Fibroblast of lung (primary cell): ENCODE results near the gene FBXO33.

Experiments
- CTCF ChIP-seq, 2 donors: IDR thresholded peaks in 1 of 2; conservative IDR thresholded peaks in 1 of 2; 1 replicate in 1 of 2; 2 replicates in 1 of 2; pipeline ENCODE4 v1.5.1; 2011 to 2012; ENCODE audit warnings: low read length in 2 of 2, control low read depth in 1 of 2, inconsistent platforms in 1 of 2, low read depth in 1 of 2, mild to moderate bottlenecking in 1 of 2
- EZH2 ChIP-seq: IDR thresholded peaks from 2 replicates; pipeline ENCODE4 v1.5.1; 2012; ENCODE audit warnings: low read length, control low read depth, mild to moderate bottlenecking; ENCODE audit errors: missing control alignments

DNA sequence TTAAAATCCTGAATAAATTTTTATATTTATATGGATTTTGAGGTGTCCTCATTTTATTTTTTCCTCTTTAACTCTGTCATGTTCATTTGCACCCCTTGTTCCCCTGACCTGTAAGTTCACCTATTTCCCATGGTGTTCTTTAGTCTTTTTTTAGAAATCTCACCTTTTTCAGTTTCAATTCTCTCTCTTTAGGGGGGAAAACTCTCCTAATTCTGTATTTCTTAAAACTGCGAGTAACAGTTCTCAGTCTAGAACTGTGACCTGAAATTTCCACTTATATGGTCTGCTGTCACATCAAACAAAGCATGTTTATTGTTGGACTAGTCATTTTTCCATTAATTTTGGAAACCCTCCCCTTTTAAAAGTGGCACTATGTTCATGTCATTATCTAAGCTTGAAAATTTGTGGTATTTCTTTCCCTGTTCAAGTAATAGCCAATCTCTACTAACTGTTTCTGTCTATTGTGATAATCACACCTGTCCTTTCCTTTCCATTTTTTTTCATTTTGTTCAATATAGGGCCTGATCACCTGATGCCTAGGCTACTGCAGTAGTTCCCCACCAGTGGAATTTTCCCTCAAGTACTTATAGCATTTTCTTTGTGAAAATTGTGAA lies 14.0 kb upstream of the FBXO33 start:
- TF ChIP-seq CTCF (conservative IDR thresholded peaks at IDR 0.05 in 1 of 2, IDR thresholded peaks at IDR 0.05 in 1 of 2; ENCODE audit: low read depth in 1 of 2, low read length in 2 of 2) (no peak), EZH2 (no peak)
